GM06990 (cell line): ENCODE measurements around the gene GARIN5A.

Source experiments
- DNase-seq: peaks from one replicate; pipeline ENCODE4 v3.0.0-alpha.2; 2011; ENCODE audit not compliant: insufficient read length; ENCODE audit errors: extremely low read depth
- H3K27me3 ChIP-seq: replicated peaks from 2 replicates; pipeline ENCODE4 v1.6.0; 2011; ENCODE audit warnings: low read length; ENCODE audit not compliant: control insufficient read depth, insufficient read depth
- H3K36me3 ChIP-seq: 2 replicates; pipeline ENCODE4 v1.5.1; 2011; ENCODE audit warnings: low read length; ENCODE audit not compliant: control insufficient read depth, insufficient read depth
- H3K4me3 ChIP-seq: replicated peaks from 2 replicates; pipeline ENCODE4 v1.5.1; 2011; ENCODE audit warnings: low read depth, mild to moderate bottlenecking, control low read depth, low read length
- CTCF ChIP-seq: IDR thresholded peaks from 2 replicates; pipeline ENCODE4 v1.5.1; 2011; ENCODE audit warnings: low read length, control low read depth, mild to moderate bottlenecking, inconsistent platforms; ENCODE audit not compliant: insufficient read depth, poor library complexity, severe bottlenecking

GARIN5A gene

GRCh38 chr19:50461066-50461875 lies 15.4 kb downstream of the GARIN5A start:
- DNase-seq = peak; percentile 73
- H3K4me3 ChIP-seq = no peak overlapping the region
- H3K27me3 ChIP-seq = no peaks in the 10 kb centered on the region
- no peaks in the 10 kb centered on the region for H3K36me3 ChIP-seq
- TF ChIP-seq CTCF = peak; percentile 83

DNA sequence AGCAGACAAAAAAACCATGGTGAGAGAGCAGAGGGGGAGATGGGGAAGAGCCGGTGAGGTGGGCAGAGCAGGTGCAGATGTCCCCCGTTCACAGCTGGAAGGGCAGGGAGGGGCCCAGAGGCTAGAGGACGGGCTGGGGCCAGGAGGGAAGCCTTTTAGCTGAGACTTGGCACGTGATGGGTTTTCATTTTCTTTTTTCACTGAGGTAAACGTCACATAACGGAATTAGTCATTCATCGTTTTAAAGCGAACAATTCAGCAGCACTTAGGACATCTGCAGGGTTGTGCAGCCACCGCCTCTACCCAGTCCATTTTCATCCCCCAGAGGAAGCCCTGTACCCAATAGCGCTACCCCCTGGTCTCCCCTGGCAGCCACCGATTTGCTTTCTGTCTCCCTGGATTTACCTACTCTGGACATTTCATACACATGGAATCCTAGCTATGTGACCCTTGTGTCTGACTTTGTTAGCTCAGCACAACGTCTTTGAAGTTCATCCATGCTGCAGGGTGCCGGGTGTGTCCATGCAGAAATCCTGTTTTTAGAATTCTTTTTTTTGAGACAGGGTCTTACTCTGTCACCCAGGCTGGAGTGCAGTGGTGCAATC lies 16.4 kb downstream of the GARIN5A start:
- H3K27me3 ChIP-seq = no peaks in the 10 kb centered on the region
- no peaks in the 10 kb centered on the region for H3K36me3 ChIP-seq
- peak overlapping the region; percentile 14 for H3K4me3 ChIP-seq
- peak; percentile 79 for DNase-seq
- TF ChIP-seq CTCF = peak; percentile 44

- no peak for DNase-seq
- Histone ChIP-seq H3K4me3 (no peak overlapping the region; the same call in 1 of the 2 replicates), H3K27me3 (no peaks in the 10 kb centered on the region)
Measured at GRCh38 chr19:50459638-50460037, 17.0 kb downstream of the GARIN5A start.

DNA sequence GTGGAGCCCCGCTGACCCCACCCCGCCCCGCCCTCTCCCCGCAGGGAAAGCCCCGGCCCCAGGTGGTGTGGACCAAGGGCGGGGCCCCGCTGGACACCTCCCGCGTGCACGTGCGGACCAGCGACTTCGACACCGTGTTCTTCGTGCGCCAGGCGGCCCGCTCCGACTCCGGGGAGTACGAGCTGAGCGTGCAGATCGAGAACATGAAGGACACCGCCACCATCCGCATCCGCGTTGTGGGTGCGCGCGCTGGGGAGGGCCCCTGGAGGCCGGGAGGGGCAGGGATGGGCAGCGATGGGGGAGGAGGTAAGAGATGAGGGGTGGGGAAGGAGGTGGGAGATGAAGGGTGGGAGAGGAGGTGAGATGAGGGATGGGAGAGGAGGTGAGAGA lies 17.6 kb downstream of the GARIN5A start:
- no peak for TF ChIP-seq CTCF
- H3K27me3 ChIP-seq = no peaks in the 10 kb centered on the region
- no peak for DNase-seq

More at GRCh38 chr19:50459638-50460037, 17.0 kb downstream of the GARIN5A start:
- no peaks in the 10 kb centered on the region for H3K36me3 ChIP-seq
- no peak for TF ChIP-seq CTCF

DNA sequence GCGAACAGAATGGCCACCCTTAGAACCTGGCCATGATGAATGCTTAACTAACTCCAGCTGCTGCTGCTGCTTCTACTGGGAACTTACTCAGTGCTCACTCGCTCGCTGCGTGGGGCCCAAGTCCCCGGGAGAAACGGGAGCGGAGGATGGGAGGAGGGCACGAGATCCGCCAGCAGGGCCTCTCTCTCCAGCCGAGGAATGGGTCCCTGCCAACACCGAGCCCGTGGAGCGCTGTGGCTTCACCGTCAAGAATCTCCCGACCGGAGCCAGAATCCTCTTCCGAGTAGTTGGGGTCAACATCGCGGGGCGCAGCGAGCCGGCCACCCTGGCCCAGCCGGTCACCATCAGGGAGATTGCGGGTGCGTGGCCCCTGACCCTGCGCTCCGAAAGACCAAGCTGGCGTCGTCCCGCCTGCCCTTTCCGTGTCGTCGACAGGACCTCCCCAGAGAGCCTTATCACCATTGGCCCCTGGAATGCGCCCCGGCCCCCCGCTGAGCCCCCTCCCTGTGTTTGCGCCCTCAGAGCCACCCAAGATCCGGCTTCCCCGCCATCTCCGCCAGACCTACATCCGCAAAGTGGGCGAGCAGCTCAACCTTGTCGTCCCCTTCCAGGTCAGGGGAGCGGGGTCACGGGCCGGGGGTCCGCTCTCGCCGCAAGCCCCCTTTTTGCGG lies 18.1 kb downstream of the GARIN5A start:
- no peak for TF ChIP-seq CTCF
- no peak overlapping the region for H3K4me3 ChIP-seq
- no peaks in the 10 kb centered on the region for H3K27me3 ChIP-seq
- H3K36me3 ChIP-seq = no peaks in the 10 kb centered on the region
- DNase-seq = no peak

More for the DNA sequence above, 17.6 kb downstream of the GARIN5A start:
- H3K36me3 ChIP-seq = no peaks in the 10 kb centered on the region
- no peak overlapping the region for H3K4me3 ChIP-seq
